GM21723 (cell line): ENCODE data around the gene PPP2R5A.

Source experiments
- ATAC-seq: cut with Tn5 transposase; IDR thresholded peaks from one replicate; pipeline ENCODE4 v1.9.1; 2021; ENCODE audit warnings: mild to moderate bottlenecking, moderate library complexity; ENCODE audit not compliant: unreplicated experiment

The PPP2R5A gene

DNA sequence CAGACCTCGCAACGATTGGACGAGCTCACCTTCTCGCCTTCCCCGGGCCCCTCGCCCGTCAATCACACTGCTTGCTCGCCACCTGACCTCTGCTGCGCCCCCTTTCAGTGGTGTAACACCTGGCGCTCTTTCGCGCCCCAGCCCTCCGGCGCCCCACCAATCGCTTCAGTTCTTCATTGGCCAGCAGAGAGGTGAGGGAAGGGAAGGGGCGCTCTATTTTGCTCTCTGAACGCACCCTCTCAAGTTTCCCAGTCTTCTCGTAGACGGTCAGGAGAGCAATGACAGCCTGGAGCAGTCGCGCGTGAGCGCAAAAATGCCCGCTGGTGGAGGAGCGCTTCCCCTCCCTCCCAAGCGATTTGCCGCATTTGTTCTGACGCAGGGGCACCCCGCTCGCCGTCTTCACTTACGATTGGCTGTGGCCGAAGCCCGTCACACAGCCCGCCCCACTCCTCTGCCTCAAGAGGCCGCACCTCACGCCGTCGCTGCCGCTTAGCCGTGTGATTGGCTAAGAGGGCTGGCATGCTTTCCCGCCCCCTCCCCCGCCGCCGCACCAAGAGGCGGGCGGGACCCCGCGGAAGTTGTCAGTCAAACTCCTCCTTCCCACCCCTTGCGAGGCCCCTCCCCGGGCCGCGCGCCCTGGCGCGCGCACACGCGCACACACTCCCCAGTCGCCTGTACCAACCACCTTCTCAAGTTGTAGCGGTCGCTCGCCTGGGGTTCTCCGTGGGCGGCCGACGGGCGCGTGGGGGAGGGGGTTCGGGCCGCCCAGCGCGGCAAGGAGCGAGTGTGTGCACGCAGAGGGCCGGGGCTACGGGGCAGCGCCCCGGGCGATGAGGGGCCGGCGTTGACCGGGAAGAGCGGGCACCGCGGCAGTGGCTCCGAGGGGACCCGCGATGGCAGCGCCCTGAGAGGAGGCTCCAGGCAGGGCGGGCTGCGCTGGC lies at the start of gene PPP2R5A:
Gene PPP2R5A (plus strand): TSS at position 667 of the 941 bp plus-strand sequence. CDS start 701 bp downstream, outside the sequence.
- peak; percentile 92 for ATAC-seq

DNA sequence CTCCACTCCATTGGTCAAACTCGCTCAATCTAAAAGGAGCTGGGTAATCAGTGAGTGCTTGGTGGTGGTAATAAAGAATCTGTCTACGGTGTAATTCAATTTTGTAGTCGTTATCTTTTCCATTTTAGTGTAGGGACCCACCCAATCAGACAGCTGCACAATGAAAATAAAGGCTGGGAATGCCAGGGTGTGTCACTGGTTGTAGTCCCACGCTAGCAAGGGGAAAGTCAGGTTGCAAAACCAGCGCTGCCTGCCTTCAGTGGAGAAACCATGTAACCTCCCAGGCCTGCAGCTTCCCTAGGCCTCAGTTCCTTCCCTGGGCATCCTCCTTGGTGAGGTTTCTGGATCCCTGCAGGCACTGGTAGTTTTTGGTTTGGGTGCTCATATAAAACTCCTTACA lies 49.4 kb upstream of the PPP2R5A start:
- no peak for ATAC-seq

DNA sequence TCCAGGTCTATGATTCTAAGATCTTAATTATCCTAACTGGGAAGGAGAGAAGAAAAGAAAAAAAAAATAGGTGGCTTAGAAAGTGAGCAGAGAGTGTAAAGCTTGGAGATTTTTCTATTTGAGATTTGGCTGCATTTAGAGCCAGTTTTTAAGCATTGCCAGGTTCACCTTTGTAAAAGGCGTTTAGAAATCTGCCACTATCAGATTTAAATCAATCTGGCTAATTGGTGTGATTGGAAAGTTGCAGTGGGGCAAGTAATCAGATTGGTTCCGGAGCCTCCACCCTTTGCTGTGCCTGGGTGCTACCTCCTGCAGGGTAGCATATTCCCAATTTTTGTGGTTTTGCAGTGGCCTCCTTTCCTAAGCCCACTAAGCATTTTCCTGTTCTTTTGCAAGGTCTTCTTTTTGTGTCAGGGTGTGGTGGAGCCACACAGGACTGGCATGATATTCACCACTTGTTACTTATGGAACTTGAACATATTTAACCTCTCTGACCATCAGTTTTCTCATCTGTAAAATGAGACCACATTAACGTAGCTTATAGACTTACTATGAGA lies 48.5 kb upstream of the PPP2R5A start:
- ATAC-seq = no peak

DNA sequence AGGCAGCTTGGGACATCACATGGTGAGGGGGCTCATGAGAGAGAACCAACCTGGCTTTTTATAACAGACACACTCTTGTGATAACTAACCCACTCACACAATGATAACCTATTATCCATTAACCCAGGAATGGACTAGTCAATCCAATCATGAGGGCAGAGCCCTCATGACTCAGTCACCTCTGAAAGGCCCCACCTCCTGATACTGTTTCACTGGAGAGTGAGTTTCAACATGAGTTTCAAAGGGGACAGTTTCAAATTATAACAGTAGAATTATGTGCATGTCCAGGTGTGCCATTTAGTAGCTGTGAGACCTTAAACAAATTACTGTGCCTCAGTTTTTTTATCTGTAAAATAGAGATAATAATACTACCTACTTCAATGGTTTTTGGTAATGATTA lies 47.6 kb upstream of the PPP2R5A start:
- ATAC-seq = peak; percentile 89

DNA sequence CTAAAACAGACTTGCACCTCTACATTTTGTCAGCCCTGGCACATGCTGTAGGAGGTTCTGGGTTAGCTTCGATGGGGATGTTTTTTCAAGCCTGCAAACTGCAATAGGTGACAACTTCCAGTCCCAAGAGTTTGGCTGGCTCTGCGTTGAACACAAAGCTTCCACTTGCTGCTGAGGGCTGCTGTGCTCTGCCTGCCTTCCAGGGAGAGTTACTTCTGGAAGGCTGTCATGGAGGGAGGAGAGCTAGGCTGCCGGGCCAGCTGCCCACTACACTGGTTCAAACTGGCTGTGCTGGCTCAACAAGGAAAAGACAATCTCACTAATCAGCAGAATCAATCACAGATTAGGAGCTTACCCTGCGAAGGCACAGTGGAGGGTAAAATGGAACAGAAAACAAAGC lies 46.7 kb upstream of the PPP2R5A start:
- no peak for ATAC-seq

DNA sequence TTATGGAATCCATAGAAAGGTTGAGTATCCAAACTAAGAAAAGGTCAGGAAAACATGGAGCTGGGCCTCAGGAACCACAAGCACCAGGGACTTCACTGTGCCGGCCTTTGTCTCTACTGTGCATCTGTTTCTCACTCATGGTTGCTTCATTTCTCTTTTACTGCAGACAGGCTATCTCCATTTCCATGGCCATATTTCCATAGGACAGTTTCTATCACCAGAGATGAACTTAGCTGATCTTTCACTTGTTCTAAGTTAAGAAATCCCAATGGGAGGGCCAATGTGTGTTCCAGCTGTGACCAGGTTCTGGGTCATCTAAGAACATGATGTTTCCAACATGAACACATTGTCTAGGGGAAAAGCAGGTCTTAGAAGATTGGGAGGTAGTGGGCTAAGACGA lies 43.7 kb upstream of the PPP2R5A start:
- ATAC-seq = no peak

DNA sequence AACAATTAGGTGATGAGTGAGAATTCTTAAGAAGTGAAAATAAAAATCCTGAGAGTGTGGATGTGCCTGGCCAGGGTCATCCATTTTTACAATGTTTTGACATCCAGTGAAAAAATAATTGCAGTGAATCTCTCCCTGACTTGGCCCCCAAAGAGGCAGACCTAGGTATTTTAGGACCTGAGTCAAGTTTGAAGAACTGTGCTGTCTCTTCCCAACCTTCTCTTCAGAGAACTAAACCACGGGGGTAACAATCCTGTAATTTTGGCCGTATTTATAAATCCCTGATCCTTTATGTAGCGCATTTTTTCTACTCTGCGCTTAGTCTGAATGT lies 43.3 kb upstream of the PPP2R5A start:
- ATAC-seq = no peak

DNA sequence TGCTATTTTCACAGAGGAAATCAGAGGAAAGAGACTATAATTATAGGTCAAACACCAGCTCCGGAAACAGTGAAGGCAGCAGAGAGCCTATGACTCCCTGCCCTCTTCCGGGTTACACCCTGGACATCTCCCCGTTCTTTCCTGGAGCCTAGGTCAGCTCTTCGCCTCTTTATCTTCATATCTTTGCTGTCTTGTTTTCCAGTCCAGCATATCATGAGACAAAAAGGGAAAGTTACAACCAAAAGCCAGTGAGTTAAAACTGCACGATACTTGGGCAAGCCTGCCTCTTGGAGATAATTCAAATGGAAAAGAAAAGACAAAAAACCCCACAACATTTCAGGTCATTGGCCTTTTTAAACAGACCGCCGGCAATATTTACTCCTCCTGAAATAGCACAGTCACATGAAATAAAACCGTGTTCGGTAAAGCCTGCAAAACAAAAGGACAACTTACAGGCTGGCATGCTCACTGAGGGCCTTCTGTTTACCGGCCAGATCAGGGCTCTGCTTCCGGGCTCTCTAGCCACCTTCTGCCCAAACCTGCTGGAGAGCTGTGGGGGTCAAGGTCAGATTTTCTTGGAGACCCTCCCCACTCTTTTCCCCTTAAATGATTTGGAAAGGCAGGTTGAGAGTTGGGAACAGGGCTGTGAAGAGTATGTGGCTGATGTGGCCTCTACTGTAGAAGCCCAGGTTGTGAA lies 42.8 kb upstream of the PPP2R5A start:
- ATAC-seq = no peak

DNA sequence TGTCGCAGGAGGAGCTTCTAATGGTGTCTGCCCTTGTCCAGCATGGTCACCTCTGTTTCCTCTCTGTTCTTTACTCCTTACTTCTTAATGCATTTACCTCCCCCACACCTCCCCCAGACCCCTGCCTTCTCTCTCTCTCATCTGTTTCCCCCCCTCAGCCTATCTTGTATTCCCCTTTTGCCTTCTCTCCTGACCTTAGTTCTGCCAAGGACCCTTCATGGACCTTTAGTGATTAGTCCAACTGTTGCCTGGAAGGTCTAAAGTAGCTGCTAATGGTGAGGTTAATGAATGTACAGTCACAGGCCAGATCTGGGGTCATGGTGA lies 42.3 kb upstream of the PPP2R5A start:
- ATAC-seq = no peak

DNA sequence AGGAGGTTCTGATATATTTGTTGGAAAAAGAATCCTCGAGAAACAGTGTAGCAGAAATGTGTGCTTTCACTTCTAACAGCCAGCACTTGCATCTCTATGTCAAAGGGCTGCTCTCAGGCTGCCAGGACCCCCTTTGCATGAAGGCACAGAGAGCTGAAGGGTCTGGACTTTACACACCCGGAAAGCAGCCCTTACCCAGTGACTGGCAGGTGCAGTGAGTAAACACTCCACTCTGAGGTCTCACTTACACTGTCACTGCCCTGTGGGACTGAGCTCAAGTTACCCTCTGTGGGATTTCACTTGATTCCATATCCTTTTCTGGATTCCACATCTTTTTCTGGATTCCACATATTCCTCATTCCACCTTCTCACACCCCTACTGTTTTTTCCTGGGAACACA lies 40.8 kb upstream of the PPP2R5A start:
- no peak for ATAC-seq

DNA sequence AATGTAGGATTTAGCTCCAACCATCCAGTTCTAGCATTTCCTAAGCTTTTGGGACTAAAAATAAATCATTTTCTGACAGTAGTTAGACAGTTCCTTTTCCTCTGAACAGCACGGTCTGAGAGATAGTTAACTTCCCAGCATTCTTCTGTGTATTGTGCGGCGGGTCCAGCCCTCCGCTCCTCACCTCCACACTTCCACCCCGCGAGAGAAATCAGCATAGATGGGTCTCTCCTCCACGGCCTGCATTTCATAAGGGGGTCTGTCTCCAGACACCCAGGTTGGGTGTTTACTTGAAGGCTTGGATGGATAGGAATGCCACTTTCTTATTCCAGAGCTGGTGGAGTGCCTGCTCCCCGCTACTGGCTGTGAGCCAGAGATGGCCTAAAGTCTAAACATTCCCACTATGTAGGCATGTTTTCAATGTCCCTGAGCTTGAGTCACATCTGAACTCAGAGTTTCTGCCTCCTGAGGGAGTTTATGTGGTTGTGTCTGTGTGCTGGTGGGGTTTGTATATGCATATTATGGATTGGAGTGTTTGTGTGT lies 38.0 kb upstream of the PPP2R5A start:
- no peak for ATAC-seq

DNA sequence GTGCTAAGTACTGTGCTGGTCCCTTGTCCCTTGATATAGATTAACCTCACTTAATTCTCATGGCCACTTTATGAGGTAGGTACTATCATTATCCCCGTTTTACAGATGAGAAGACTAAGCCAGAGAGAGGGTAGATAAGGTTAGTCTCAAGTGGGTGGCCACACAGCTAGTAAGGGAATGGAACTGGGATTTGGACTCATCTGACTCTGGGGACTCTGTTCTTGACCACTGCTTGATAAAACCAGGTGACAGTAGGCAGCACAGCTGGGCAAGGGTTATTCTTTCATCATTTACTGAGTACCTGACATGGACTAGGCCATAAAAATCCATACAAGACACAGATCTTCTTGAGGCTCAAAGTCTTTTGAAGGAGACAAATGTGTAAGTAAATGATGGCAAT lies 37.2 kb upstream of the PPP2R5A start:
- no peak for ATAC-seq

DNA sequence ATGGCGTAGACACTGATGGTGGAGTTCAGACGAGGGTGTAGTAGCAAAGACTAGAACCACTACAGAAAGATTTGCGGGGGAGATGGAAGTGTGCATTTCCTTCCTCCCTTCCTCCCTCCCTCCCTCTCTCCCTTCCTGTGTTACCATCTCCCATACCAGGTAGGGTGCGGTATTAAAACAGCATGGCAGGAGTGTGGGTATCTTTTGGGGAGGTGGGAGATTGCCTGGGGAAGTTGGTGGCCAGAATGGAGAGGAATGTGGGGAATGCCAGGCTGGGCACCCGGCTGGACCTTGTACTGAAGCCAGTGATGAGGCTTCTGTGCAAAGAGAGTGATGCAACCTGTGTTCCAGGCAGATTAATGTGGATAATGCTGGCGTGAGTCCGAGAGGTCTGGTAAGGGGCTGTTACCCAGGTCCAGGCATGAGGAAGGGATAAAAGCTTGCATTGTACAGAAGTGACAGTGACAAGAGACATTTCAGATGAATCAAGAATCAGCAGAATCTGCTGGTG lies 30.3 kb upstream of the PPP2R5A start:
- no peak for ATAC-seq

DNA sequence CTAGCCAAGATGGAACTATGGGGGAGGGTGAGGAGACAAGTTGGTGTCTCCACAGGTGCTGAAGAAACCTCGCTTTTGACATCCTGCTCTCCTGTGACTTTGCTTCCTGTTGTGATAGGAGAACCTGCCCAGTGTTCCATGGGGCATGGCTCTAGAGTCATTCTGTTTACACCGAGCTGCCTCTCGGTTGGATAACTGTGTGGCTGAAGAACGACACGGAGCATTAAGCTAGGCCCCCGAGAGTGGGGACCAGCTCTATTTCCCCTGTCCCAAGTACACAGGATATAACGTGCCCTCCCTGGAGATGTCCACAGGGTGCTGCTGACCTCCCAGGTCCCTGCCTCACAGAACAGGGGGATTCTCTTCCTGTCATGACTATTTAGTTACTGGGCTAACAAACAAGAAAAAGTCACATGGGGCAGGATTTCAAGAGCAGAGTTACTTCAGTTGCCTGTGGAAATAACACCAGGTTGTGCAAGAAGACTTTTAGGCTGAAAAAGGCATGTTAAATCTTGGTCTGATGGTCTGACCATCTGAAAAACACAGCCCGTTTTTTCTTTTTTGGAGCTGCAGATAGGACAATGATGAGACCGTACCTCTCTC lies 29.4 kb upstream of the PPP2R5A start:
- no peak for ATAC-seq

DNA sequence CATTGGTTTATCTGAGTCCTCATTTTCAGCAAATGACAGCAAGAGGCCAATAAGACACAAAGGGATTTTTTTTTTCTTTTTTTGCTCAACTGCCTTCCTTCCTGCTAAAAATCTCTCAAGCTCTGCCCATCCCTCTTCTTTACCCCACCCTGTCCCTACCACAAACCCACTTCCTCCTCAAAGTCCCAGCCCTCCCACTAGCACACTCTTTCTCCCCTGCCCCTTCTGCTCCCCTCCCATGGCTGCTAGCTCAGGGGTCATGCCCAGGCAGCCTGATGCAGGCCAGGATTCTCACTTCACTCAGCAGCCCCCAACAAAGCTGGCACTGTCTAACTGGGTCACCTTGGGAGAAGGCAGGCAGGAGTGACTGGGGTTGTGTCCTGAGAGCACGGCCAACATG lies 28.8 kb upstream of the PPP2R5A start:
- ATAC-seq = no peak

DNA sequence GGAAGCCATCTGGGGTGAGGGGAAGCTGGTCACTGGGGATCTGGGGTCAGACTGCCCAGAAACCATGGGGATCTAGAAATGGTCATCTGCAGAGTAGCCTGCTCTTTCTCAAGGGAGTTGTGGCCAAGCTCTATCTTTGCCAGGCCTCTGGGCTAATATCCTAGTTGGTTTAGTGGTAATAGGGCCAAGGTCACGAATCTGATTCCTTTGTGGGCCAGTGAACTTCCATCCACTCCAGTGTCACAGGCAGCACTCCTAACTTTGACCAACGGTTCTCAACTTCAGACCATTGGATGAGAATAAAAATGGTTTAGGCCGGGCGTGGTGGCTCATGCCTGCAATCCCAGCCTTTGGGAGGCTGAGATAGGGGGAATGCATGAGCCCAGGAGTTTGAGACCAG lies 28.1 kb upstream of the PPP2R5A start:
- ATAC-seq = no peak

DNA sequence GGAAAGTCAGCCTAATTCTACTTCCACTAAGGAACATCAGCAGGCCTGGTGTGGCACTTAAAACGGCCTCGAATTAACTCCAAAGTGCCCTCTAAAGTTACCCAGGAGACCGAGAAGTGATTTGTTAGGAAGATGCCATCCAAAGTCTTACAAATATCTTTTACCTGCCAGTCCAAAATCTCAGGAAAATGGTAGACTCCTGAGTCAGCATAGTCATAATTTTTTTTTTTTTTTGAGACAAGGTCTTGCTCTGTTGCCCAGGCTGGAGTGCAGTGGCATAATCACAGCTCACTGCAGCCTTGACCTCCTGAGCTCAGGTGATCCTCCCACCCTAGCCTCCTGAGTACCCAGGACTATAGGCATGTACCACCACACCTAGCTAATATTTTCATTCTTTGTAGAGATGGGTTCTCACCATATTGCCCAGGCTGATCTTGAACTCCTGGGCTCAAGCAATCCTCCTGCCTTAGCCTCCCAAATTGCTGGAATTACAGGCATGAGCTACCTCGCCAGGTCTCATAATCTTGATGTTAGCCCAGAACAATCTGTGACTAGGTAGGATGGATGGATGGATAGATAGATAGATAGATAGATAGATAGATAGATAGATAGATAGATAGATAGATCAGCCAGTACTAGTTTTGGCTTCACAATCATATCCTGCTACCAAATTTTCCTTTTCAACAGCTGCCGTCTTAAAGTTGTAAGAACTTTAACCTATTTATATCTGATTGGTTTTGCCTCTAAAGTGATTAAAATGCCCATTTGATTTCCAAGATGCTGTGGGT lies 25.3 kb upstream of the PPP2R5A start:
- no peak for ATAC-seq

DNA sequence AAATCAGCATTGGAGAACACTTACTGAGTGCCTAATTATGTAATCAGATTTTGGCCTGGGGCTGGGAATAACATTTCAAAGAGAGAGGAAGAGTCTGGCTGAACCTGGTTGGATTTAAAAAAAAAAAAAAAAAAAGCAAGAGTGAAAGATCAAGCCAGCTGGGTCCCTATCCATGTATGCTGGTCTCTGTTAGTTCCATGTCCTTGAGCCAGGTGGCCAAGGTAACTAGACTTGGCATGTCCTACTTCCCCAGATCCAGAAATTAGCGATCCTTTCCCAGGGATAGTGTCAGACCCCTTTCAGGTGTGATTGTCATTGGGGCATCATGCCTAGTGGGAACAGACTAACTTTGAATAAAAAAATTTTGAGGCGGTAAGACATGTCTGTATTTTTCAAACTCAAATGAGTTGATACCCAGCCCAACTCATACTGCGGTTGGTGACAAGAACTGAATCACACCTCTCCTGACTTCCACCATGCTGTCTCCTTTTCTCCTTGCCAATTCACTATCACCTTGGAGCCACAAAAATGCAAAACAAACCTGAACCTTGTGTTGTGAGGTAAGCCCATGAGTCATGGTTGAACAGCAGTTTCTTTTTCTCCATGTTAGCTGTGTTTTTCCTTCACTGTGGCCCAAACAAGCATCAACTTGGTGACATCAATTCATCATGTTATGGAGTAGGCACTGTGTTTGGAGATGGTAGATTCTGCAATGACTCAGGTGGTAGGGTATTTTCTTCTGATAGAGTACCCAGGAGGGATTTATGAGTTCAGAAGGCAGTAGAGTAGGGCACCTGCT lies 24.5 kb upstream of the PPP2R5A start:
- ATAC-seq = no peak

DNA sequence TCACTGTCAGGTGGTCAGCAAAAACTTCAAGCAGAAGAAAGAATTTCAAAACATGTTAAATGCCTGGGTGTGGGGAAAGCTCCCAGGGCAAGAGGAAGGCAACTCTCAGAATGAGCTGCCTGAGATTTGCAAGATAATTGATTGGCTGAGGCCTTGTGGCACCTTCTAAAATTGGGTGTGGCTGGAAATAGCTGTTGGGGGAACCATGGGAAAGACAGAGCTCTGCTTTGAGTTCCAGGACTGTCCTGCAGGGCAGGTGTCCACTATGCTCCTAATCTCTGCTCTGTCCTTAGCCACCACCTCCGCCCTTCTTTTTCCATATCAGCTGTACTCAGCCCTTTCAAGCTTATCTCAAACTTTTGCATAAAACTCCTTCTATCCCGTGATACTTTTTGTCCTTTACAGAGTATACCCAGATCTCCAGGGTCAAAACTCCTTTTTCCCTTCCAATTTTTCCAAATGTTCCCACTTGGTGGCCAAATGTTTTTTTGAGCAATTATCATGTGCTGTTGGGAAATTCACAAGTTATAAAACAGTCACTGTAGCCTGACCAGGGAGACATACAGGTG lies 23.8 kb upstream of the PPP2R5A start:
- ATAC-seq = no peak
